ENCODE results near the gene TRAF4. TPM values are rescaled to one million over a fixed set of nuclear protein-coding genes. Genes with fewer than 3 reads are reported as not detected.

The TRAF4 gene
- total RNA-seq, 4 donors from 2014 or later, result 3.4 to 10.8 (median 4.7) TPM

- H3K9me3 ChIP-seq, result no peaks in the 10 kb centered on the region
- peak overlapping the region; percentile 78 to 95 (median 93) for H3K27ac ChIP-seq
- TF ChIP-seq EP300 (IDR thresholded peaks at IDR 0.05), result no peak
- peak; percentile 22 for TF ChIP-seq POLR2AphosphoS5 (IDR thresholded peaks at IDR 0.05)
- no peak for TF ChIP-seq CTCF (IDR thresholded peaks at IDR 0.05)
- TF ChIP-seq POLR2A (IDR thresholded peaks at IDR 0.05), result no peak
- peaks cover 0 to 42% of the 10 kb centered on the region in 2 donors for H3K36me3 ChIP-seq
- H3K27me3 ChIP-seq, result no peaks in the 10 kb centered on the region
- H3K4me3 ChIP-seq, result peak overlapping the region; percentile 51 to 89
- H3K4me1 ChIP-seq, result peaks cover 4 to 63% (median 36%) of the 10 kb centered on the region in 3 donors
- WGBS, 2 donors (ENCODE audit: low coverage in 1 of 2), result 5% methylated on average over 5 of the region's 63 CpGs; no CpG with 5 or more reads in 1 of the 2 donors
- no peak for ATAC-seq
These were observed 26.9 kb upstream of the TRAF4 start for GRCh38 chr17:28716740-28717577.

GRCh38 chr17:28717578-28718332, 26.1 kb upstream of the TRAF4 start, which contains the start of gene RAB34:
Gene RAB34 (minus strand): TSS chr17:28717868. CDS start chr17:28717266, 602 bp downstream.
- Histone ChIP-seq H3K9me3 (no peaks in the 10 kb centered on the region), H3K27me3 (no peaks in the 10 kb centered on the region), H3K4me3 (peak within 1 kb of the TSS; percentile 51 to 89), H3K4me1 (peaks cover 4 to 64% (median 37%) of the 10 kb centered on the region in 3 donors), H3K36me3 (peaks cover 0 to 50% of the 10 kb centered on the region in 2 donors), H3K27ac (peak within 1 kb of the TSS; percentile 78 to 95 (median 93))
- peak; percentile 57 for ATAC-seq
- TF ChIP-seq CTCF (IDR thresholded peaks at IDR 0.05), result peak in 3 of 4 experiments; percentile 12 to 59 (median 15)
- TF ChIP-seq EP300 (IDR thresholded peaks at IDR 0.05), result no peak
- TF ChIP-seq POLR2A (IDR thresholded peaks at IDR 0.05), result peak; percentile 52 to 54
- TF ChIP-seq POLR2AphosphoS5 (IDR thresholded peaks at IDR 0.05), result peak; percentile 70
- 20 to 25% methylated on average over 1 to 2 of the region's 60 CpGs for WGBS, 2 donors (ENCODE audit: low coverage in 1 of 2)

- Histone ChIP-seq H3K27ac (peak overlapping the region; percentile 78 to 95 (median 93)), H3K4me3 (peak overlapping the region; percentile 51 to 89), H3K36me3 (peaks cover 0 to 50% of the 10 kb centered on the region in 2 donors), H3K4me1 (peaks cover 4 to 71% (median 37%) of the 10 kb centered on the region in 3 donors), H3K9me3 (no peaks in the 10 kb centered on the region), H3K27me3 (no peaks in the 10 kb centered on the region)
- ATAC-seq, result no peak
- TF ChIP-seq POLR2AphosphoS5 (IDR thresholded peaks at IDR 0.05) (no peak), CTCF (IDR thresholded peaks at IDR 0.05) (no peak), EP300 (IDR thresholded peaks at IDR 0.05) (no peak), POLR2A (IDR thresholded peaks at IDR 0.05) (no peak)
- 37 to 60% methylated on average over 9 to 11 of the region's 18 CpGs for WGBS, 2 donors (ENCODE audit: low coverage in 1 of 2)
These were observed 25.3 kb upstream of the TRAF4 start for GRCh38 chr17:28718333-28719020.

- peak overlapping the region; percentile 78 to 95 (median 93) for H3K27ac ChIP-seq
- no peaks in the 10 kb centered on the region for H3K27me3 ChIP-seq
- H3K4me1 ChIP-seq, result peaks cover 4 to 72% (median 37%) of the 10 kb centered on the region in 3 donors
- peaks cover 0 to 50% of the 10 kb centered on the region in 2 donors for H3K36me3 ChIP-seq
- H3K9me3 ChIP-seq, result no peaks in the 10 kb centered on the region
- ATAC-seq, result no peak
- TF ChIP-seq POLR2AphosphoS5 (IDR thresholded peaks at IDR 0.05) (no peak), EP300 (IDR thresholded peaks at IDR 0.05) (no peak), CTCF (IDR thresholded peaks at IDR 0.05) (no peak), POLR2A (IDR thresholded peaks at IDR 0.05) (no peak)
- 27 to 50% methylated on average over 6 to 17 of the region's 18 CpGs for WGBS, 2 donors (ENCODE audit: low coverage in 1 of 2)
- peak overlapping the region; percentile 83 to 89 for H3K4me3 ChIP-seq
These were observed 24.8 kb upstream of the TRAF4 start for GRCh38 chr17:28719021-28719433.
